ENCODE results near the gene ZNF438. TPM values are rescaled to one million over a fixed set of nuclear protein-coding genes. Genes with fewer than 3 reads are reported as not detected.

ZNF438 gene
- total RNA-seq, 1 experiment from 2014 or later = 0.83 TPM

GRCh38 chr10:30817541-30817940 is 214.1 kb downstream of the ZNF438 start:
- Histone ChIP-seq H2AK5ac (ENCODE audit: insufficient read length, low read length) (no peak overlapping the region), H2AFZ (ENCODE audit: low read length) (no peak overlapping the region), H3K23ac (ENCODE audit: insufficient read length, low read depth, low read length) (no peak overlapping the region), H3K4me1 (ENCODE audit: insufficient read depth, low read length) (no peaks in the 10 kb centered on the region), H4K20me1 (ENCODE audit: control insufficient read depth, insufficient read depth, insufficient read length) (no peaks in the 10 kb centered on the region), H3K27me3 (ENCODE audit: insufficient read depth, low read length) (no peaks in the 10 kb centered on the region; the same call in 1 of the 2 replicates), H4K91ac (ENCODE audit: insufficient read length, low read depth, low read length) (no peak overlapping the region), H4K5ac (ENCODE audit: insufficient read length, low read depth, low read length) (no peak overlapping the region), H4K8ac (replicated peaks; ENCODE audit: insufficient read length, low read depth, low read length) (no peak overlapping the region), H3K27ac (ENCODE audit: insufficient read length, low read depth, low read length) (no peak overlapping the region), H3K79me1 (ENCODE audit: insufficient read depth, low read depth, low read length, poor library complexity, severe bottlenecking) (no peaks in the 10 kb centered on the region), H3K4ac (ENCODE audit: low read depth, low read length) (no peak overlapping the region), H3K56ac (ENCODE audit: insufficient read length, low read depth, low read length) (no peak overlapping the region), H3K18ac (ENCODE audit: insufficient read length, low read depth, low read length) (no peak overlapping the region), H2BK12ac (ENCODE audit: insufficient read length, low read depth, low read length) (no peak overlapping the region), H3K9ac (ENCODE audit: extremely low read depth, insufficient read length, low read length) (no peak overlapping the region), H3K79me2 (ENCODE audit: insufficient read depth, low read length) (no peaks in the 10 kb centered on the region), H3T11ph (ENCODE audit: low read length) (no peak overlapping the region), H2BK20ac (ENCODE audit: low read depth, low read length, poor library complexity, severe bottlenecking) (no peak overlapping the region), H3K4me2 (ENCODE audit: insufficient read depth, insufficient read length, low read length) (no peak overlapping the region), H2BK15ac (ENCODE audit: low read depth, low read length) (no peak overlapping the region), H2BK120ac (ENCODE audit: low read depth, low read length, poor library complexity, severe bottlenecking) (no peak overlapping the region), H3K9me3 (ENCODE audit: control insufficient read depth, low read depth, low read length) (no peaks in the 10 kb centered on the region), H3K14ac (ENCODE audit: insufficient read depth, low read length) (no peak overlapping the region), H3K23me2 (ENCODE audit: insufficient read length, low read depth, low read length, poor library complexity, severe bottlenecking) (no peaks in the 10 kb centered on the region), H2BK5ac (ENCODE audit: insufficient read length, low read length) (no peak overlapping the region)
- Mint-ChIP-seq H3K36me3 (ENCODE audit: insufficient read depth in 1 of 3, low read depth in 3 of 3) (no peaks in the 10 kb centered on the region), H3K4me1 (peaks cover 8 to 24% of the 10 kb centered on the region in 2 experiments), H3K4me3 (no peak overlapping the region), H3K27ac (no peak overlapping the region), H3K9me3 (no peaks in the 10 kb centered on the region; a peak in 1 of 5 replicates), H3K27me3 (ENCODE audit: low read depth) (peaks cover 24% of the 10 kb centered on the region)
- no CpG with 5 or more reads among the region's 5 CpGs for WGBS (ENCODE audit: extremely low coverage, insufficient read length, low lambda C conversion rate)
- no peak for DNase-seq
- TF ChIP-seq CTCF (conservative IDR thresholded peaks at IDR 0.05) = no peak
